WI38 (cell line): ENCODE data around the gene FEZF1.

Experiments
- H3K4me3 ChIP-seq: 2 replicates; pipeline ENCODE4 v1.5.1; 2011; ENCODE audit warnings: low read depth, mild to moderate bottlenecking, control low read depth, low read length
- CTCF ChIP-seq: IDR thresholded peaks from 2 replicates; pipeline ENCODE4 v1.5.1; 2012; ENCODE audit warnings: low read depth, mild to moderate bottlenecking, control low read depth, low read length

FEZF1 gene

GRCh38 chr7:122312789-122313188 lies 8.2 kb upstream of the FEZF1 start:
- no peak overlapping the region for H3K4me3 ChIP-seq
- no peak for TF ChIP-seq CTCF

GRCh38 chr7:122311734-122312450 lies 7.3 kb upstream of the FEZF1 start:
- no peak for TF ChIP-seq CTCF
- no peak overlapping the region for H3K4me3 ChIP-seq

GRCh38 chr7:122311050-122311700 lies 6.6 kb upstream of the FEZF1 start:
- no peak for TF ChIP-seq CTCF
- no peak overlapping the region for H3K4me3 ChIP-seq

GRCh38 chr7:122310119-122311021 lies 5.8 kb upstream of the FEZF1 start:
- no peak for TF ChIP-seq CTCF
- peak overlapping the region; percentile 53 for H3K4me3 ChIP-seq

- no peak overlapping the region for H3K4me3 ChIP-seq
- TF ChIP-seq CTCF = no peak
Observed at GRCh38 chr7:122309421-122309820, 4.9 kb upstream of the FEZF1 start.

GRCh38 chr7:122307228-122307621 lies 2.7 kb upstream of the FEZF1 start:
- H3K4me3 ChIP-seq = no peak overlapping the region
- no peak for TF ChIP-seq CTCF
